Activated CD4-positive, alpha-beta T cell treated with anti-CD3 and anti-CD28 coated beads, Interleukin-2, amount 10 ng/mL, durations not matched to agents 7 days and 5 days (primary cell): ENCODE results near the gene NME7. TPM values are rescaled to one million over a fixed set of nuclear protein-coding genes. Genes with fewer than 3 reads are reported as not detected.

Source experiments
- CTCF ChIA-PET: fragments of 350-600 bp; sonication (Branson Sonifier 250); formaldehyde crosslinking; loops from one replicate; lab custom pipeline; 2021; ENCODE audit warnings: antibody characterized with exemption; lab: Charles Lee
- POLR2A ChIA-PET: fragments of 350-600 bp; sonication (Branson Sonifier 250); formaldehyde crosslinking; loops from one replicate; lab custom pipeline; 2021; ENCODE audit warnings: antibody characterized with exemption; lab: Charles Lee
- DNase-seq: peaks from one replicate; pipeline ENCODE4 v3.0.0-alpha.2; 2020
- H3K27ac Mint-ChIP-seq: one replicate; pipeline ENCODE4 v1.8.0; 2021; ENCODE audit warnings: mild to moderate bottlenecking, moderate library complexity, mixed read lengths
- H3K27me3 Mint-ChIP-seq: one replicate; pipeline ENCODE4 v1.8.0; 2021; ENCODE audit warnings: mixed read lengths
- H3K36me3 Mint-ChIP-seq: one replicate; pipeline ENCODE4 v1.8.0; 2021; ENCODE audit warnings: low read depth, mixed read lengths
- H3K4me1 Mint-ChIP-seq: one replicate; pipeline ENCODE4 v1.8.0; 2021; ENCODE audit warnings: mixed read lengths
- H3K4me3 Mint-ChIP-seq: one replicate; pipeline ENCODE4 v1.8.0; 2021; ENCODE audit warnings: mild to moderate bottlenecking, moderate library complexity, mixed read lengths
- H3K9me3 Mint-ChIP-seq: one replicate; pipeline ENCODE4 v1.8.0; 2021; ENCODE audit warnings: mixed read lengths
- total RNA-seq, 2 experiments: library from RNA; stranded (reverse); gene quantifications; one replicate each; pipeline ENCODE4 v1.2.3, GENCODE V29; 2021

Gene NME7
- total RNA-seq, 2 experiments from 2014 or later = 16.6 to 16.9 TPM

DNA sequence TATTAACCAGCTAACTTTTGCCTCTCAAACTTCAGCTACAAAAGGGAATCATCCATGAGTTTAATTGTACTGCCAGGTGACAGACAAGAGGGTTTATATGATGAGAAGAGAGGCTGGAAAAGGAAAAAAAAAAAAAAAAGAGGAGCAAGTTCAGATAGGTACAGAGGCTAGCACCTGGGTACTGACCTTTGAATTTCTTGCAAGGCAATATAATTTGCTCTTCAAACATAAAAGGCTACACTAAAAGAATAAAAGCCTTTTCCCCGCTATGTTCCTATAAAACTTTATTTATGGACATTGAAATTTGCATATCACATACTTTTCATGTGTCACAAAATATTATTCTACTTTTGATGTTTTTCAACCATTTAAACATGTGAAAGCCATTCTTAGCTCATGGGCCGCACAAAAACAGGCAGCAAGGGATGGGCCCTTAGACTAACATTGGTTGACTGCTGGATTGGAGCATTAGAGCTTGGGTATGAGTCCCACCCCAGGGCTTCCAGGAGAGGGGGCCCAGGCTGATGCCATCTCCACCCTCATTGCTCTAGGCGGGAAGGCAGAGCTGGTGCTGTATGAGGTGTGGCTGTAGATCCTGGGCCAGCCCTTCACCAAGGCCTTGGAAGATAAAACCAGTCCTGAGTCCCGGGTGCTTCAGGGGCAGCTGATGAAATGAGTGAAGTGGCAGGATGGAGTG is 216.8 kb downstream of the NME7 start:
- ChIA-PET POLR2A (no interaction called here), CTCF (interaction anchor here (1.1 to 1.3 kb wide), 2 partner anchors 9 to 19 kb away, joined by 3 to 5 read pairs; no protein-coding TSS in a partner anchor)
- H3K27me3 Mint-ChIP-seq = no peaks in the 10 kb centered on the region
- H3K9me3 Mint-ChIP-seq = no peaks in the 10 kb centered on the region
- no peaks in the 10 kb centered on the region for H3K4me1 Mint-ChIP-seq
- H3K36me3 Mint-ChIP-seq = no peaks in the 10 kb centered on the region
- H3K27ac Mint-ChIP-seq = no peak overlapping the region
- no peak overlapping the region for H3K4me3 Mint-ChIP-seq
- DNase-seq = no peak

DNA sequence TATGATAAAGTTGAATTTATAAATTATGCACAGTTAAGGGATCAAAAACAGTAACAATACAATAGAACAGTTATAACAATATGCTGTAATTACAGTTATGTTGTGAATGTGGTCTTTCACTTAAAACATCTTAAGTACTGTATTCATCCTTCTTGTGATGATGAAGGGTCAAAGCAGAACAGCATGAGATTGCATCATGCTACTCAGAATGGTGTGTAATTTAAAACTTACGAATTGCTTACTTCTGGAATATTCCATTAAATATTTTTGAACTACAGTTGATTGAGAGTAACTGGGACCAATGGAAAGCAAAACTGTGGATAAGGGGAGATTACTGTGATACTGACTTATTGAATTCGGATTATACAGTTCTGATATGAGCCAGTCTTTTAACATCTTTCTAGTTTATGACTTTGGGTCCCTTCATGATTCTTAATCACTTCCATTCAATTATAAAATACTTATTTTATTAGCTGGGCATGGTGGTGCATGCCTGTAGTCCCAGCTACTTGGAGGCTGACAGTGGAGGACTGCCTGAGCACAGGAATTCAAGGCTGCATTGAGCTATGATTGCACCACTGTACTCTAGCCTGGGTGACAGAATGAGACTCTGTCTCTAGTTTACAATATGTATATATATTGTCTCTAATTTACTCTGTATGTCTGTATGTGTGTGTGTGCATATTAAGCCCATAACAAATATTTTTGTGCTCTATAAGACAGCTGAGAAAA is 217.9 kb downstream of the NME7 start:
- DNase-seq = no peak
- no peak overlapping the region for H3K27ac Mint-ChIP-seq
- H3K9me3 Mint-ChIP-seq = no peaks in the 10 kb centered on the region
- ChIA-PET CTCF (interaction anchor here (1.1 to 1.3 kb wide), 2 partner anchors 8 to 20 kb away, joined by 3 to 5 read pairs; no protein-coding TSS in a partner anchor), POLR2A (no interaction called here)
- no peak overlapping the region for H3K4me3 Mint-ChIP-seq
- H3K27me3 Mint-ChIP-seq = no peaks in the 10 kb centered on the region
- no peaks in the 10 kb centered on the region for H3K4me1 Mint-ChIP-seq
- H3K36me3 Mint-ChIP-seq = no peaks in the 10 kb centered on the region

DNA sequence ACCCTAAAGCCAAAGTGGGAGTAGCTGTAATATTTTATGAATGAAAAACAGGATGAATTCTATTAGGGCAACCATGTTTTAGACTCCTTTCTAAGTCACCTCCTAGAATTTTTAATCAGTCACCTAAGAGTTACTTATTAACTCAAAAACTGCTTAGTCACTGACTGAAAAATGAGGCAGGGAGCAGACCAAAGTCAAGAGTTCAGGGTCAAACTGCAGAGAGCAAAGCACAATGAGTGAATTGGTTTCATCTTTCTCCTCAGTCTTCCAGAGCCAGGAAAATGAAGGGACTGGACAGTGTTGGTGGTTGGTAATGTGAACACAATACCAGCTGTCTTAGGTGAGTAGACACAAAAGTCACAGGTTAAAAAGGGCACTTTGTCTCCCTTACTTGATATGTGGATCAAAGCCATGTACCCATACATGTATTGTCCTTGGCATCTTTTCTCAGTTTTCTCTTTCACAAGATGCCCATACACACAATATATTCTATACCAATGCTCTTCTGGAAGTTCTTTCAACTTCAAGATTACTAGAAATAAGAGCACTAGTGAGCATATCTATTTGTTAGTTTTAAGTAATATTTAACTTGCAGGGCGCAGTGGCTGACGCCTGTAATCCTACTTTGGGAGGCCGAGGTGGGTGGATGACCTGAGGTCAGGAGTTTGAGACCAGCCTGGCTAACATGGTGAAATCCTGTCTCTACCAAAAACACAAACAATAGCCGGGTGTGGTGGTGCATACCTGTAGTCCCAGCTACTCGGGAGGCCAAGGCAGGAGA is 218.9 kb downstream of the NME7 start:
- no peaks in the 10 kb centered on the region for H3K4me1 Mint-ChIP-seq
- no peaks in the 10 kb centered on the region for H3K36me3 Mint-ChIP-seq
- H3K4me3 Mint-ChIP-seq = no peak overlapping the region
- CTCF ChIA-PET = interaction anchor here (0.7 kb wide), 1 partner anchor 17 kb away, joined by 3 read pairs; no protein-coding TSS in a partner anchor
- no peak overlapping the region for H3K27ac Mint-ChIP-seq
- no peak for DNase-seq
- POLR2A ChIA-PET = no interaction called here
- no peaks in the 10 kb centered on the region for H3K27me3 Mint-ChIP-seq
- H3K9me3 Mint-ChIP-seq = no peaks in the 10 kb centered on the region

DNA sequence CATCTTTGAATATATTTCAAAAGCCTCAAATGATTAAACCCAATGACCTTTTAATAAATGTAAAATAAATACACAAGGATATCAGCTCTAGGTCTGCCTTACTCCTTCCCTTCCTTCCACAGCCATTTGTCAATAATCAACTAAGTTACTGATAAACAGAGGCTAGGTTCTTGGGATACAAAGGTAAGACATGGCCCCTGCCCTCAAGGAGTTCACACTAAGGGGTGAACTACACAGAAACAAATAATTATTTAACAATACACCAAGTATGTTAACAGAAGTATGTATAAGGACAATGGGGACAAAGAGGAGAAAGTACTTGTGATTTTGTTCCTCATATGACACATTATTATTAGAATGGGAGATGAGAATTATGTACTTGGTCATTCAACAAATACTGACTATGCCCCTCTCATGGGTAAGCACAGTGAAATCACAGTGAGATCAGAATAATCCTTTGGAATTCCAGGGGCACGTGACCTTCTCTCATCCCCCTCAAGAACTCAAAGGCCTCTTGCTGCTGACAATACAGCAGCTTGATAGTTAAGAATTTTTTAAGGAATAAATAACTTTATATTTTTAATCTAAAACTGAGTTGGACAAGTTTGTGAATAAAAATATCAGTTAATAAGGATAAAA is 220.9 kb downstream of the NME7 start:
- ChIA-PET CTCF (no interaction called here), POLR2A (no interaction called here)
- Mint-ChIP-seq H3K27ac (no peak overlapping the region), H3K4me1 (no peaks in the 10 kb centered on the region), H3K9me3 (no peaks in the 10 kb centered on the region), H3K4me3 (no peak overlapping the region), H3K27me3 (no peaks in the 10 kb centered on the region), H3K36me3 (no peaks in the 10 kb centered on the region)
- no peak for DNase-seq

GRCh38 chr1:169144941-169145626 is 222.5 kb downstream of the NME7 start:
- POLR2A ChIA-PET = interaction anchor here (0.8 kb wide), 1 partner anchor 9 kb away, joined by 3 read pairs; no protein-coding TSS in a partner anchor
- Mint-ChIP-seq H3K27ac (no peak overlapping the region), H3K36me3 (no peaks in the 10 kb centered on the region)

GRCh38 chr1:169143984-169144383 is 223.6 kb downstream of the NME7 start:
- ChIA-PET CTCF (interaction anchor here (1.8 kb wide), 1 partner anchor 10 kb away, joined by 4 read pairs; no protein-coding TSS in a partner anchor), POLR2A (no interaction called here)
- DNase-seq = no peak
- no peak overlapping the region for H3K4me3 Mint-ChIP-seq
- H3K27me3 Mint-ChIP-seq = no peaks in the 10 kb centered on the region
- H3K4me1 Mint-ChIP-seq = peaks cover under 1% of the 10 kb centered on the region
- no peaks in the 10 kb centered on the region for H3K9me3 Mint-ChIP-seq
- H3K27ac Mint-ChIP-seq = no peak overlapping the region
- no peaks in the 10 kb centered on the region for H3K36me3 Mint-ChIP-seq

More at GRCh38 chr1:169144941-169145626, 222.5 kb downstream of the NME7 start:
- CTCF ChIA-PET = interaction anchor here (0.6 to 1.8 kb wide), 2 partner anchors 11 to 65 kb away, joined by 4 read pairs; no protein-coding TSS in a partner anchor
- H3K4me3 Mint-ChIP-seq = no peak overlapping the region
- no peaks in the 10 kb centered on the region for H3K27me3 Mint-ChIP-seq
- no peaks in the 10 kb centered on the region for H3K4me1 Mint-ChIP-seq
- DNase-seq = no peak
- no peaks in the 10 kb centered on the region for H3K9me3 Mint-ChIP-seq

DNA sequence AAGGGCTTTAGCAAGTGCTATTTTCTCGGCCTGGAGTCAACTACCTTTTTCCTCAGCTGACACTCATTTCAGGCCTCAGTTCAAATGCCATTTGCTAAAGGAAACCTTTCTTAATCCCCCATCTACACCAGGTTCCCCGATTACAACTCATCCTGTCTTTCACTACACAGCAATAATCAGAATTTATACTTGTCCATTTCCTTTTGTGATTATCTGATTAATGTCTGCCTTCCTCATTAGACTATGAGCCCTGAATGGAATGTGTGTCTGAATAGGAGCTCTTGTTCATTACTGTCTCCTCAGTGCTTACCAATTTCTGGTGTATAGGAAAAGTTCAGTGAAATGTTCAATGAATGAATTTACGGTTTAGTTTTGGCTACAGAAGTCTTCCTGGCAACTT is 224.3 kb downstream of the NME7 start:
- Mint-ChIP-seq H3K4me3 (no peak overlapping the region), H3K27ac (no peak overlapping the region), H3K4me1 (peaks cover 4% of the 10 kb centered on the region), H3K9me3 (no peaks in the 10 kb centered on the region), H3K36me3 (no peaks in the 10 kb centered on the region), H3K27me3 (no peaks in the 10 kb centered on the region)
- ChIA-PET POLR2A (no interaction called here), CTCF (interaction anchor here (1.8 kb wide), 1 partner anchor 9 kb away, joined by 4 read pairs; no protein-coding TSS in a partner anchor)
- no peak for DNase-seq

DNA sequence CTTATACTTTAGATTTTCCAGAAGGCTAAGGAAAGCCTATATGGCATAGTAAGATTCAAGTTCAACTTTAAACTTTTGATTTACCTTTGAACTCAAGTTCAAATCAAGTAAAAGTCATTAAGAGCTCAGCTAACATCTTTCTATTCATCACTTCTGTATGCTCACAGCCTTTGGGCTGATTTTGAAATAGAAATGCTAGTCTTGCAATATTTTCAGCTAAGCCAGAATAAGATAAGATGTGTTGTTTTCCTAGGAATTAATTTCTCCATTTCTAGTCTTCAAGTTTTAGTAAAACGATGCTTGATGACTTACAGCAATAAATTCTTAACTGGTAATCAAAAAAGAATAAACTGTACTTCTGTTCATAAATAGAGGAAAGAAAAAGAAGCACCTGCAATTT is 225.5 kb downstream of the NME7 start:
- no peak for DNase-seq
- Mint-ChIP-seq H3K4me1 (peaks cover 4% of the 10 kb centered on the region), H3K27me3 (no peaks in the 10 kb centered on the region), H3K9me3 (peaks cover 2% of the 10 kb centered on the region), H3K4me3 (no peak overlapping the region), H3K36me3 (no peaks in the 10 kb centered on the region), H3K27ac (no peak overlapping the region)
- POLR2A ChIA-PET = no interaction called here
- CTCF ChIA-PET = interaction anchor here (0.5 to 1.5 kb wide), 2 partner anchors 8 to 94 kb away, joined by 3 read pairs; no protein-coding TSS in a partner anchor

- H3K36me3 Mint-ChIP-seq = no peaks in the 10 kb centered on the region
- H3K27me3 Mint-ChIP-seq = no peaks in the 10 kb centered on the region
- peaks cover 4% of the 10 kb centered on the region for H3K4me1 Mint-ChIP-seq
- ChIA-PET POLR2A (no interaction called here), CTCF (interaction anchor here (0.5 to 1.5 kb wide), 2 partner anchors 9 to 95 kb away, joined by 3 read pairs; no protein-coding TSS in a partner anchor)
- H3K4me3 Mint-ChIP-seq = no peak overlapping the region
- no peak overlapping the region for H3K27ac Mint-ChIP-seq
- DNase-seq = no peak
- H3K9me3 Mint-ChIP-seq = peaks cover 2% of the 10 kb centered on the region
These were observed 226.2 kb downstream of the NME7 start for GRCh38 chr1:169141356-169141755.

DNA sequence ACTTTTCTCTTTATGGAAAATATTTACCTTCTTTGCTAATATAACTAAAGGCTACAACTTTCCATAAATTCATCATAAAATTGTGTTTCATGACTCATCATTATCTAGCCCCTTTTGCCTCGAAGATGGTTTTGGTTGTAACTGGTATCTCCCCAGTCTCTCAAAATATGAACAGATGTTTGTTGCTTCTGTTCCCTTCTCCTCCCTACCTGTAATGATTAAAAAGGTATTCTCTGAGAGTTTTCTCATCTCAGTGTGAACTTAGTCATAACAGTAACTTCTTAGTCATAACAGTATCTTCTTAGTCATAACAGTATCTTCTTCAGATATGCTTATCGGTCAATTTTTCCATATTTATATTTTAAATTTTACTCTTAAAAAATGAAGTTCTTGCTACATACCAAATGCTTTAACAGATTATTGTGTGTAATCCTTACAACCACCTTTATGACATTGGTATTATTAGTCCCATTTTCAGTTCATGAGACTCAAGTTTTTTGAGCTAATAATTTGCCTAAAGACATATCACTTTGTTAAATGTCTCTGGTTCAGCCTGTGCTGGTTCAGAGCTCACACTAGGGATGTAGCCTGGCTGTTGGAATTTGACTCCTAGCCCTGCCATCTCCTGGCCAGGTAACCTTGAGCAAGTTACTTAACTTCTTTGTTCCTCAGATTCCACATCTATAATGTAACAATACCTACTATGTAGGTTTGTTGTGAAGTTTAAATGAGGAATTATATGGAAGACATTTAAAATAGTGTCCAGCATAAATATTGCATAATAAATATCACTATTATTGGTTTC is 228.5 kb downstream of the NME7 start:
- ChIA-PET POLR2A (no interaction called here), CTCF (no interaction called here)
- DNase-seq = no peak
- no peaks in the 10 kb centered on the region for H3K27me3 Mint-ChIP-seq
- H3K9me3 Mint-ChIP-seq = peaks cover 2% of the 10 kb centered on the region
- H3K4me1 Mint-ChIP-seq = peaks cover 4% of the 10 kb centered on the region
- no peaks in the 10 kb centered on the region for H3K36me3 Mint-ChIP-seq
- H3K4me3 Mint-ChIP-seq = no peak overlapping the region
- H3K27ac Mint-ChIP-seq = no peak overlapping the region

DNA sequence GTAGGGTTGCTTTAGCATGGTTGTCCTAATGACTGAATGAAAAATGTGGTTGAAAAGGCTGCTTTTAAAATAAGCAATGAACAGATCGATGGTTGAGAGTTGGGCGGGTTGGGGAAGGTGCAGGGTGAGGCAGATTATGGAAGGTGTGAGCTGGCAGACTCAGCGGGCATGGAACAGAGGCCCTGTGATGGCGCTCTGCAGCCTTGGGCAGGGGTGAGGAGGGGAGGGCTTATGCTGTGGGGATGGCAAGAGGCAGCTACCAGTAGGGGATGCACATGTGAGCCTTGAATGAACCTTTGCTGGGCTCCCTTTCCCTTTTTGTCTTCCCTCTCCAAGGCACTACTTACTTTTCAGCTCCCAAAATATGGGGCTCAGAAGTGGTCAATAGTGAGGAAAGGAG is 230.2 kb downstream of the NME7 start:
- peaks cover 2% of the 10 kb centered on the region for H3K9me3 Mint-ChIP-seq
- H3K4me3 Mint-ChIP-seq = no peak overlapping the region
- DNase-seq = no peak
- H3K27me3 Mint-ChIP-seq = no peaks in the 10 kb centered on the region
- POLR2A ChIA-PET = no interaction called here
- H3K36me3 Mint-ChIP-seq = no peaks in the 10 kb centered on the region
- CTCF ChIA-PET = no interaction called here
- H3K27ac Mint-ChIP-seq = no peak overlapping the region
- peaks cover 4% of the 10 kb centered on the region for H3K4me1 Mint-ChIP-seq
